IPS-11a (cell line): Measurements from ENCODE around the gene KITLG.
"Not testable (repeated sequence)": the region's sequence is repeated elsewhere in the genome, so short reads cannot be mapped to it uniquely, and the experiment has no call there.

ENCODE experiments used
- H3K4me3 ChIP-seq: one replicate; pipeline ENCODE4 v1.5.1; 2013; ENCODE audit warnings: low read depth, low read length, control low read depth

KITLG gene

DNA sequence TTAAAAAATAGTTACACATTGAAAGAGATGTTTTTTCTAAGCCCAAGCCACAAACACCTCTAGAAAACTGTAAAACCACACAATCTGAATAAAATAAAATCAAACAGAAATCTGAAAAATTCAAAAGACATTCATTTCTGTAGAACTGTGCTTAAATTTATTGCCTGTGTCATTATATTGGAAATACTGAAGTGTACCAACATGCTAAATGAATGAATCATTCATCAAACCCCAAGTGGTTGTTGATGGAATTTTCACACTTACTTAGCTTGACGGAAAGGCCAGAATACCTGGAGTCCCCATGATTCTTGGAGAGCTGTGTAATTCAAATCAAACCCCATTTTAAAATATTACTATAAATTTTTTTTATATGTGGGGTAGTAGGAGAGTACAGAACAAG is 2.7 kb downstream of the KITLG start:
- no peak overlapping the region for H3K4me3 ChIP-seq

DNA sequence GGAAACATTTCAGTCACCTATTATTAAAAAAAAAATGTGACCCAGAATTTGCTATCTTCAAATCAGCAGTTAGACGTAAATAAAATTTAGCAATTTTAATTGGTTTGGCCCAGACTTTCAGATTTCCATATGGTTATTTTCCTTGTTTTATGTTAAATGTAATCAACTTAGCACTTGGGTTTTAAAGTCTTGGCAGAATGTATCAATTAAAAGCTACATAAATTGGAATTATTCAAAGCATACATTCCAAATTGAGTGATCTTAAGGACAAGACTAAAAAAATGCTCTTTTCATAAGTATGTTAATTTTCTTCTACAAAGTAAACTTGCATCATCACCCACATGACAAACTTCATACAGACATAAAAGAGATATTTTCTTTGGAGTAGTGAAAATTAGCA is 3.4 kb downstream of the KITLG start:
- no peak overlapping the region for H3K4me3 ChIP-seq

DNA sequence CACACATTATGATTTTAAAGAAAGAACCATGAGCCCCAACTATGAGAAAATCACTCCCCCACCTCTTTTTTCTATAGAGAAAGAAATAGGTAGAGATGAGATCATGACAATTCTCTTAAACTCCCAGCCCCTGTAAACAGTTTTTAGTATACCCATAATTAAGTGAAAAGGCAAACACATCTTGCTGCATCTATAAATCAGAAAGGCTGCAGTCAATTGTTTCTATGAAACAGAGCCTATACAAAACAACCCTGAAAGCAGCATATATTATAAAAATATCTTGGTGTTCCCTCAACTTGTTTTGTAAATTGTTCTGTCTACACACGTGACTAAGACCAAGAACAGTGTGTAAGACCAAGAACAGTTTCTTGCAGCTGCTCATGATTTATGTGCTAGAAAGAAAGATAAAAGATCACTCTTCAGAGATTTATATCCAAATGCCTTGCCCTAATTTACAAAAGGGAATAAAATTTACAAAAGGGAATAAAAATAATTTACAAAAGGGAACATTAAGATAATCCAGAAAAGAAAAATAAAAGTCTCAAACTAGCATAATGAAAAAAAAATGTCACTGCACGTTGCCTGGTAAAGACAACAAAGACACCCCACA is 4.8 kb downstream of the KITLG start:
- H3K4me3 ChIP-seq = no peak overlapping the region

DNA sequence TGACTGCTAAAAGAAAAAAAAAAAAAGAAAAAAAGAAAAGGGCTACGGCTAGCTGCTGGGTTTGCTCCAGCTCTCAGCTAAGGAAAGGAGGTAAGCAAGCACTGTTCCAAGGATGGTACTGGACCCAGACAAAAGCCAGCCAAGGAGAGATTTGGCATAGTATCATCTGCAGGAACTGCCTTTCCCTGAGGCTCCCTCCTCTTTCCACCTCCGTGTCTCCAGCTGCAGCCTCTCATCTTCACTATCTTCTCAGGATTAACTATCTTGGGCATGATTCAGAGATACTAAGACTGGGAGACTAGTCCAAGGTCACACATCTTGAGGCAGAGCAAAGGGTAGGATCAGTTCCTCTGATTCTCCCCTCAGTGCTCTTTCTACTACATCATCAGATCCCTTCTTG is 6.0 kb downstream of the KITLG start:
- no peak overlapping the region for H3K4me3 ChIP-seq

DNA sequence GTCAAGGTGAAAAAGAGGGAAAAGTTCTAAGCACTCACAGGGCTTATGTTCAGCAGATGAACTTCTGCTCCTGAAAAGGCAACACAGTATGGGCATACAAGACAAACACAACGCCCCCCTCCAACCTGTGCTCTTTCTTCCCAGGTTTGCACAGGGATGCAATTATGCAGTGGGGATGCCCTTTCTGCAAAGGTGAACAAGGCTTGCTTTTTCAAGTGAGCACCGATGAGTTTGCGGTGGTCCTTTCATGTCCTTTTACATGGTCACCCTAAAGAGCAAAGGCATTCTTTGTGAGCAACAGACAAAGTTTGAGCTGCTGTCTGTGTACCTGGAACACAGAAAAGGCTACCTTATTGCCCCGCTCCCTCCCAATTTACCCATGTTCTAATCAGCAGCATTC is 6.7 kb downstream of the KITLG start:
- H3K4me3 ChIP-seq = no peak overlapping the region

DNA sequence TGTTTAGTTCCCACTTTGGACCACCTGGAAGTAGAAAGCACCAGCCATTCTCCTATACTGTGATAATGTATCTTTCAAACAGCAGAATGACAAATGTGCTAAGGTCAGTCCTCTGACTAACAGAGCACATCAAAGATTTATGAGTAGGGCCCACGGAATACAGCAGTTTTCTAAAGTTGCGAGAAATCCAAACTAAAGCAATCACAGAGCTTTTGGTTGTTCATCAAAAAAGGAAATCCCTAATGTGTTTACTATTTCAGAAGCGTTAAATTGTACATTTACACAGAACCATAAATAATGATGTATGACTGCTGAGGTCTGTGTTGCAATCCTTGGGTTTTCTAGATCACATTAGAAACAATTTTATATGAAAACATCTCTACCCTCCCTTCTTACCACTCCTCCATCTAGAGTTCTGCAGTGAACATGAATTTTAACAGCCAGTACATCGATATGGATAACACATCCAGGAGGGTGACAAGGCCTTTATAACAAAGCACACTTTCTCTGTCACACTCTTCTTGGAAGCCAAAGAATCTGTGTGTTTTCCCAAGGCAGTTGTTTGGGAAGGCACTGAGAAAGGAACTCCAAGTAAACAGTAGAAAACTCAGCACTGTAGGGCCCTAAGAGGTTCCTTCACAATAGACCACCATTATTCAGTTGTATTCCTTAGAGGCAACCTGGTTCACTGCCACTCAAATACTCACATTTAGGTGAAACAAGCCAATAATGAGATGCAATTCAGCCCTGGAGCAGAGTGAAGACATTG is 7.3 kb downstream of the KITLG start:
- no peak overlapping the region for H3K4me3 ChIP-seq

DNA sequence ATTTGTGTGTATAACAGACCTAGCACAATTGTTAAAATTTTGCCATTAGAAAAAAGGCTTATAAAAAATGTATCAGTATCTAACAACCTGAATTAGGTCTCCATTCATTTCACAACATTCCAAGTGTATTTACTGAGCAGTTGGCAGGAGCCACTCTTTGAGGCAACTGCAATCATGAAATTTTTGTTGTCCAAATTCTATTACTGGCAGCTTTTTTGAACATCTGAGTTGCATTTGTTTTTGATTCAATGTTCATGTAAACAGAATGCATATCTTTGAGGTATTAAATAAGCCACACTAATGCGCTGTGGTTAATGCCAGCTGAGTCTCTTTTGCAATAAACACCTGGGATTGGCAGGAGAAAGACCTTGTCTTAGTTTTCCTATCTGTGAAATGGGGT is 8.7 kb downstream of the KITLG start:
- H3K4me3 ChIP-seq = no peak overlapping the region

DNA sequence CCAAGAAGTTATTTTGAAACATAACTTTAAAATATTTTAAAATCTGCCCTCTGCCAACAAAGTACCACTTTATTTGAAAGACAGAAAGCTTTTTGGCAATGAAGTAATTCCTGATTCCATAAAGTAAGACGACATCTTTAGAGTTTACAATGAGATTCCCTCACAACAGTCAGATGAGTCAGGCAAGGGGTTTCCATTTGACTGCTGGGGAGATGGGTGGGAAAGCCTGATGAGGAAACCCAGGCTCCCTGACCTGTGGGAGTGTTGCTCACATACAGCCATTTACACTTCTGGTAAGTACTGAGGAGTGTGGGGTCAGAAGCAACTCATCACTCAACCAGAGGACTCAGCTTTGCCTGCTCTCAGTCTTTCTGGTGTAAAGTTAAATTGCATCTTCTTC is 10.2 kb downstream of the KITLG start:
- H3K4me3 ChIP-seq = no peak overlapping the region

DNA sequence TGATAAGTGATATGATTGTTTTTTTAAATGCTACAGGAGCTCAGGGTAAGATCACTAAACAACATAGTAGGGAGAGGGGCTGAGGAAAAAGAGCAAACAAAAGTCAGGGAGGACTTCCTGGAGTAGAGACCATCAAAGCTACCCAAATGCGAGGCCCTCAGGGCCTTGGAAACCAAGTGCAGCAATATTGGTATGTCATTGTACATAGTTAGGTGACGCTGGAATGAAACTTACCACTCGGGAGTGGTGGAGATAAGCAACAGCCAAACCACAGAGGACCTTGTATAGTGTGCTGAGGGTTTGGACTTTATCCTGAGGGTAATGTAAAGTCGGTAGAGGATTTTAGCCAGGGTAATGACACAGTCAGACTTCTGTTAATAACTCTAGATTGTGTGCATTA is 13.8 kb downstream of the KITLG start:
- no peak overlapping the region for H3K4me3 ChIP-seq

DNA sequence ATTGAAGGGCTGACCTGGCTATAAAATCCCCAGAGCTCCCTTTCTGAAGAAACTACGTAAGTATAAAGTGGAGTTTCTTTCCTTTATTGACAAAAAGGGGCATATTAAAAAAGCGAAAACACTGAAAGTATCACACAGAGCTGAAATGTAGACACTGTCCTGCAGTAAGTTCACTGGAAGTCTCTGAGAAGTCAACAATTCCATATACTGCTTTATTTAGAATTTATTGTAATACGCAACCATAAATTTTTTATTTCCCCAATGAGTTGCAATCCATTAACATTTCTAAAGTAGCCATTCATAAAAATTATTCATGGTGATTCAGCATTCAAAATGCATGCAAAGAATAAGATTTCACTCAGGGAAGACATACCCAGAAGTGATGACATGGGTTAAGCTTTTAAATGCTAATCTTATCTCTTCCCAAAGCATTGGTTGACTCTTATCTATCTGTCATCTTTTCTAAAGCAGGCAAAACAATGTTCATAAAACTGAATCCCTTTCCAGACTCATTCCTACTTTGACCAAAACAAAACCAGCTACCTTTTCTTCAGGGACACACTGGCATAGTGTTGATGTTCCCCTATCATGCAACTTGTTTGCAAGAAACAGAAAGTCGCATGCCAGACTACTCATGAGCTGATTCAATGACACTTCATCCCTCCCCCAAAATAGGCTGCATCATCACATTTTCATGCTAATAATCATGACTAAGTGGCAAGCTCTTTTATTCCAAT is 17.3 kb downstream of the KITLG start:
- no peak overlapping the region for H3K4me3 ChIP-seq

DNA sequence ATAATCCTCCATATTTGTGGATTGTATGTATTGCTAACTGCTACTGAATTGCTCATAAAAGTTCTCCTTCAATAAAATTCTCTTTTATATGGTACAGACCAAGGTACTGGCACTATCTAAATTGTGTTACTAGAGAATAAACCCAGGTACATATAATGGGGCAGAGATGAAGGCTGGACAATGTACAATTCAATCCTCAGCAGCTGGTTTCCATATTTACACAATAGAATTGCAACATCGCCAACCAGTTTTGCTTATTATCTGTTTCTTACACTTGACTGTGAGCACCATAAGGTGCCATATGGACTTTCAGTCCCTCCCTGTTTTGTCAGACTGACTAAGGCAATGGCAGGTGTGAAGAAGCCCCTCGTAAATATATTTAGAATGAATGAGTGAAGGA is 18.1 kb downstream of the KITLG start:
- no peak overlapping the region for H3K4me3 ChIP-seq

DNA sequence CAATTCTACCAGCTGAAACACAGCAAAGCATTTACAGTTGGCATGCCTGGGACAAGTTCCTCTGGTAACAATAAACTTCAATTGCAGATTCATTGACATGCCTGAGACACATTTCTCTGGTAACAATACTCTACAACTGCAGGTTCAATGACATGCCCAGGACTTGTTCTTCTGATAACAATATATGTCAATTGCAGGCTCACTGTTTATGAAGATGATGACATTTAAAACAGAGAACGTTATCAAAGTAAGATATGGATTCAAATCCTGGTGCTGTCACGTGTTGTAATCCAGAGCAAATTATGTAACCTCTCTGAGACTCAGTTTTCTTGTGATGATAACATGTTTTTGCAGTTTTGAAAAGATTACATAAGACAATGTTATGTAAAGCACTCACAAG is 20.5 kb downstream of the KITLG start:
- no peak overlapping the region for H3K4me3 ChIP-seq

DNA sequence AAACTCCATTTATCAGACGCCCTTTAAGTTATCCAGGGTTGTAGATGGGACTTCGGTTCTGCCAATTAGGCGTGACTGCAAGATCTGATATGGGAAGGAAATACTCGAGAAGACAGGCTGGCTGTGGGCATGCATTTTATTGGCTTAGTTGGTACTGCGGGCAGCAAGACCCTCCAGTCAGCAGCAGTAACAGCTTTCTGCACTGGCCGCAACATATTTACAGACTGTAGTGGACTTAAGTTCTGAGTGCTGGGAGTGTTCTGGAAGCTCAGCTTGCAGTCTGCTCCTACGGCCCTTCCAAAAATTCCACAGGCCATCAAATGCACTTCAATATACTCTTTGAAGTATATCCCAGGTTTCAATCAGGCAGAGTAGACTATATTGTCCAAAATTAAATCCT is 21.1 kb downstream of the KITLG start:
- H3K4me3 ChIP-seq = no peak overlapping the region

DNA sequence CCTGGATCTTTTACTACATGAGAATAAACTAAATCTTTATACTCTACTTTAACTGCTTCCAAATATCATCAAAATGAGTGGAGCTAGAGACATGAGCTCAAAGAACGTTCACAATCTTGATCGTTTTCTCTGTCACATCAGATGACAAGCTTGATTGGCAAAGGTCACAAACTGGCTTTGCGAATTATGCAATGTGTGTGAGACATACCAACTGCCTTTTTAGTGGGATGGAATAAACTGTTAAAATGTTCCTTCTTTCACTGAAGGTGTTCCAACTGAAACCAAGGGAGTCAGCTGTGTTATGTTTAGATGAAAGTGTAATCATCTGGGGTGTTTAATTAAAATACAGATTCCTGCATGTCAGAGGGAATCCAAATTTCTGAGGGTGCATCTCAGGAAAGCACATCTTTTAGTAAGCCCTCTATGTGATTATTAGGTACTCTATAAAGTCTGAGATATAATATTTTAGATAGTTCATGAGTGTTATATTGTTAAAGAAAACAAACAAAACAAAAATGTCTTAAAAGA is 21.9 kb downstream of the KITLG start:
- no peak overlapping the region for H3K4me3 ChIP-seq

DNA sequence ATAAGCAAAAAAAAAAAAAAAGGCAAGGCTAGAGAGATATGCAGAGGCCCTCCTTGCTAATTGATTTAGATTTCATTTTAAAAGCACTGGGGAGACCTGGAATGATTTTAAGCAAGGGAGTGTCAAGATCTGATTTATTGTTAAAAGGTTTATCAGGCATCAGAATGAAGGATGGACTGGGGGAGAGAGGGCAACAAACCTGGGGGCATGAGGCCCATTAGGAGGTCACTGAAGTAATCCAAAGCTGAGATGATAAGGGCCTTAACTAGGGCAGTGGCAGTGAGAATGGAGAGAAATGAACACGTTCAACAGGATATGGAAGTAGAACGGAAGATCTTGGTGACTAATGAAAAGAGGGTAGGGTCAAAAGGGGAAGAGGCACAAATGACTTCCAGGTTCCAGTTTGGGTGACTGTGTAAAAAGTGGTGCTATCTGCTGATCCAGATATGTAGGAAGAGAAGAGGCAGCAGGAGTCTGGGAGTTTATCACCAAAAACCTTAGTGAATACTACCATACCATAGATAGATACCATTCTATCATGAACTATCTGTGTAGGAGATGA is 24.0 kb downstream of the KITLG start:
- H3K4me3 ChIP-seq = no peak overlapping the region

DNA sequence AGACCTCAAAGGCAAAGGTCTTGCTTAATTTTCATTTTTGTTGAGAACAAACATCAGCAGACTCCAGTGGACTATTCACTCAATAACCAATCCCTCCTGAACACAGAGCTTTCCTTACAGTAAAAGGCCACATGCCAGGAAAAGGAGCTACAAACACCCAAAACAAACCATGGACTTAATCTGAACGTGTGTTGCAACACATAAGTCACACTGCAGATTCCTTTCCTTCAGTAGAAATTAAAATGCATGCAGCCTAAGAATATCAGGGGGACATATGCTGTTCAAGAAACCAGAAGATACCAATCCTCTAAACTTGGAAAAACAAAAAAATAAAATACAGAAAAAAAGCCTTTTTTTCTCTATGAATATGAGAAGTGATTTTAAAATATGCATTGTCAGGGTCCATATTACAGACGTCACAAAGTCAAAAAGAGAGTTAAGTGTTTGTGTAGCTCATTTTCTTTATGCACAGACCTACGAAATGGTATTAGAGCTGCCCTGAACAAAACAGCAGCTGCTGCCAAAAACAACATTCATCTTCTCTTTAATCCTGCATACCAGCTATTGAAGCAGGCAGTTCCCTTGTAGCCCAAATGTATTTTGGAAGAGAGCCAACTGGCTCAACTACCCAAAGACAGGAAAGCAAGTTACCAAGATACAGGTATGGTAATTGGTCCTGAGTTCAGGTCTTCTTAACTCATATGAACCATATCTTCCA is 26.2 kb downstream of the KITLG start:
- H3K4me3 ChIP-seq = no peak overlapping the region

DNA sequence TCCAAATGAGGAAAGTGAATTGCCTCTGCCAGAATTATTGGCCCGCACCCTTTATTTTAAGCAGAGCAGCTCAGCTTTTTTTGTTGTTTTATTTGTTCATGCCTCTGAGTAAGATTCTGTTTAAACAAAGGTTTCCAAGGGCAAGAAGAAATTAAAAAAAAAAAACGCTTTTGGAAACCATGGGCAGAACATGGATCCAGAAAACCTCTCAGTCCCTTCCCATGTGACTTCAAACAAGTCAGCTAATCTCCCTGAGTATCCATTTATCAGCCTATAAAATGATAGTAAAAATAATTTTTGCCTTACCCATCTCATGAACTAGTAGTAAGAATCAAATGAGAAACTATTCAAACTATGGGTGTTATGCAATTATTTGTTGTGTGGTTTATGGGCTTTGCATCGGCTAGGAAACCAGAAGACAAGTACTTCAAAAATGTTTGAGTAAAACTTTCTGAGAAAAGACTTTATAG is 27.6 kb downstream of the KITLG start:
- H3K4me3 ChIP-seq = no peak overlapping the region

DNA sequence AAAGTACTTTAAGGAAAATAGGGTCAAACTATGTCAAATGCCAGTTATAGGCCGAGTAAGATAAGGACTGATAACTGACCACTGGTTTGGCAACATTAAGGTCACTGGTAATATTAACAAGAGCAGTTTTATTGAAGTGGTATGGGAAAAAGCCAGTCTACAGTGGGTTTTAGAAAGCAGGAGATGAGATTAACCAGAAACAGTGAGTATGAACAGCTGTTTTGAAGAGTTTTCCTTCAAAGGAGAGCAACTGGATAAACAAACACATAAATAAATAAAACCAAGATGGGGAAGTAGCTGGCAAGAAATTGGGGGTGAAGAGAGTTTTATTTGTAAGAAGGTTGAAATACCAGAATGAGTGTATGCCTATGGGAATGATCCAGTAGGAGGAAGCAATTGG is 30.3 kb downstream of the KITLG start:
- H3K4me3 ChIP-seq = no peak overlapping the region

DNA sequence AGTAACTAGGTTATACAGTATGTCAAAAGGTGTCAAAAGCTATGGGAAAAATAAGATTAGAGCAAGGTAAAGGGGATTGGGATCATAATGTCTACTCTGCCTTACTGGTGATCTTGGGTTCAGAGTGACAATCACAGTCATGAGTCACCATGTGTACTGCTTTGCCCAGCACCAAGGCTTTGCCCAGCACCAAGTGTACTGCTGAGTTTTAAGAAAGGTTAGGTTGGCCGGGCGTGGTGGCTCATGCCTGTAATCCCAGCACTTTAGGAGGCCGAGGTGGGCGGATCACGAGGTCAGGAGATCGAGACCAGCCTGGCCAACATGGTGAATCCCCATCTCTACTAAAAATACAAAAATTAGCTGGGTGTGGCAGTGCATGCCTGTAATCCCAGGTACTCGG is 32.3 kb downstream of the KITLG start:
- H3K4me3 ChIP-seq = not testable (repeated sequence)

DNA sequence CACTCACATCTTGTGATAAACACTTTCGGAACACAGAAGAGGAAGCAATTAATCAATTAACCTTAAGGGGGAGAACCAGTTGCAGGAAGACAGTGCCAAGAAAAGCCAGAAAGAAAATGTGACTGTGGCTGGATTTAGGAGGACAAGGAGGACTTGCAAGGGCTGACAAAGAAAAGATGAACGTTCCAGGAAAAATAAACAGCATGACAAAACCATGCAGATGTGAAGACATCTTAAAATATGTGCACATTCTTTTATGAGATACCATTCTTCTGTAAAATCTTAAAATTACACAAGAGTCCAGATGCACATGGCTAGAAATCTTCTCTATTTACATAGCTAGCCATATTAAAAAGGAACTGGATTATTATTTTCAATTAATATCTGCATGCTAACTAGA is 33.4 kb downstream of the KITLG start:
- H3K4me3 ChIP-seq = no peak overlapping the region

DNA sequence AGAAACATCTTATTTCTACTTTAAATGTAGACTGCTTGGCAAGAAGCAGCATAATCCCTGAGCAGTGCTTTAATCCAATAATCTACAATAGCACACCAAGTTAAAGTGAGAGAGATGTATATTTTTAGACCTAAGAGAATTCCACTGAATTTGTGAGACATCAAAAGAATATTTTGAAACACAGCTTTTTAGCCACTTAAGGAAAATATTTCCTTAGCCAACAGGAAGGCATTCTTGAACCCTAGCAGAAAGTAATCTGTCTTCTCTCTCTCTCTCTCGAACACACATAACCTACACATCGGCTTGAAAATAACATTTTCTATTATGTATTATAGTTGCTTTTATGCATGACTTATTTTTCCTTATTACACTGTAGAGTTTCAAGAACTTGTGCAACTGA is 34.0 kb downstream of the KITLG start:
- no peak overlapping the region for H3K4me3 ChIP-seq
